Transverse colon (tissue), 4 donors: ENCODE measurements around the gene ITGA1. TPM values are rescaled to one million over a fixed set of nuclear protein-coding genes. Genes with fewer than 3 reads are reported as not detected.

ENCODE experiments used
- DNase-seq: peaks from one replicate; pipeline ENCODE4 v3.0.0-alpha.2; 2019
- H3K27ac ChIP-seq, 4 donors: fragments of 200-600 bp; sonication (generic); 2 replicates each; pipeline ENCODE4 v1.5.1; 2016 to 2018; ENCODE audit warnings: inconsistent platforms in 4 of 4
- H3K27me3 ChIP-seq: fragments of 200-600 bp; sonication (generic); 2 replicates; pipeline ENCODE4 v1.5.1; 2017; ENCODE audit warnings: inconsistent platforms
- H3K36me3 ChIP-seq, 4 donors: fragments of 200-600 bp; sonication (generic); 2 replicates each; pipeline ENCODE4 v1.5.1; 2017 to 2019; ENCODE audit warnings: inconsistent platforms in 4 of 4
- H3K4me1 ChIP-seq, 4 donors: fragments of 200-600 bp; sonication (generic); 2 replicates each; pipeline ENCODE4 v1.5.1; 2017 to 2020; ENCODE audit warnings: inconsistent platforms in 4 of 4
- H3K4me3 ChIP-seq, 4 donors: fragments of 200-600 bp; sonication (generic); 1 replicate in 1 of 4; 2 replicates in 3 of 4; pipeline versions ENCODE4 v1.5.1 to v1.6.1; 2017 to 2019; ENCODE audit warnings: inconsistent platforms in 4 of 4
- H3K9me3 ChIP-seq, 2 donors: fragments of 200-600 bp; sonication (generic); 2 replicates each; pipeline ENCODE4 v1.5.1; 2017 to 2019; ENCODE audit warnings: inconsistent platforms in 2 of 2
- CTCF ChIP-seq, 5 experiments: fragments of 200-600 bp in 3 of 5; fragments of 450-650 bp in 2 of 5; sonication (generic) in 3 of 5; IDR thresholded peaks; 1 replicate in 2 of 5; 2 replicates in 3 of 5; pipeline ENCODE4 v1.5.1; 2016 to 2017; ENCODE audit warnings: antibody characterized with exemption in 5 of 5, inconsistent platforms in 3 of 5, mild to moderate bottlenecking in 2 of 5, moderate library complexity in 1 of 5
- EP300 ChIP-seq: sonication (generic); formaldehyde crosslinking; IDR thresholded peaks from one replicate; pipeline ENCODE4 v1.6.1; 2017; ENCODE audit warnings: antibody characterized with exemption, low read depth
- POLR2A ChIP-seq: fragments of 450-650 bp; IDR thresholded peaks from one replicate; pipeline ENCODE4 v1.6.1; 2016; ENCODE audit warnings: antibody characterized with exemption, mild to moderate bottlenecking, moderate library complexity
- POLR2AphosphoS5 ChIP-seq, 3 donors: sonication (generic); formaldehyde crosslinking; IDR thresholded peaks; one replicate each; pipeline ENCODE4 v1.6.1; 2016; ENCODE audit warnings: antibody characterized with exemption in 3 of 3
- WGBS, 2 donors: methylation state at CpG; one replicate each; pipeline ENCODE4 v1.1.5; 2018; ENCODE audit warnings: low coverage in 1 of 2; 5-methylcytosine and 5-hydroxymethylcytosine counted together
- in situ Hi-C, 4 donors: fragments of 200-750 bp; cut with MboI; loops; one replicate each; pipeline versions ENCODE4 v1.15.0 to v1.15.1; 2017; ENCODE audit warnings: low sequenced_read_pairs in 3 of 4, low pct_ligation_motif_present in 1 of 4, low pct_unique_long_range_greater_than_20kb in 1 of 4
- intact Hi-C: fragments of 100-400 bp; cut with DNase I; formaldehyde crosslinking; loops from one replicate; pipeline ENCODE4 v1.15.1; 2023; ENCODE audit warnings: low total_unique reads
- total RNA-seq, 4 donors: library from RNA; depleted of rRNA; stranded (reverse); fragments of >200 nt; gene quantifications; one replicate each; pipeline ENCODE4 v1.1.0, GENCODE V29; 2016

ITGA1 gene
- total RNA-seq, 4 donors from 2014 or later: 42.6 to 83.2 (median 48.0) TPM

- H3K4me1 ChIP-seq: peaks cover 5 to 78% (median 34%) of the 10 kb centered on the region in 4 donors
- peak overlapping the region; percentile 51 to 98 (median 82) for H3K27ac ChIP-seq
- no peak for DNase-seq
- no peaks in the 10 kb centered on the region for H3K27me3 ChIP-seq
- no peaks in the 10 kb centered on the region for H3K36me3 ChIP-seq
- WGBS, 2 donors: 56 to 67% methylated on average over 1 to 2 of the region's 2 CpGs
- in situ Hi-C loops: no loop called here
- intact Hi-C loops: no loop called here
- TF ChIP-seq CTCF (IDR thresholded peaks at IDR 0.05): no peak
- TF ChIP-seq POLR2AphosphoS5 (IDR thresholded peaks at IDR 0.05): peak; percentile 37 to 68 (median 65)
- H3K9me3 ChIP-seq: no peaks in the 10 kb centered on the region
- no peak overlapping the region for H3K4me3 ChIP-seq
These were observed 20.7 kb downstream of the ITGA1 start for GRCh38 chr5:52808316-52808901.

- 30 to 50% methylated on average over 1 of the region's 1 CpG for WGBS, 2 donors
- TF ChIP-seq POLR2AphosphoS5 (IDR thresholded peaks at IDR 0.05) (no peak), EP300 (no peak), POLR2A (no peak), CTCF (IDR thresholded peaks at IDR 0.05) (no peak)
- peaks cover 5 to 77% (median 30%) of the 10 kb centered on the region in 4 donors for H3K4me1 ChIP-seq
- H3K36me3 ChIP-seq: no peaks in the 10 kb centered on the region
- no peaks in the 10 kb centered on the region for H3K27me3 ChIP-seq
- no peak for DNase-seq
- H3K4me3 ChIP-seq: no peak overlapping the region
- intact Hi-C loops (no loop called here), in situ Hi-C loops (no loop called here)
- peak overlapping the region; percentile 51 to 98 (median 82) for H3K27ac ChIP-seq
- no peaks in the 10 kb centered on the region for H3K9me3 ChIP-seq
These were observed 22.2 kb downstream of the ITGA1 start for GRCh38 chr5:52809884-52810283.

- Histone ChIP-seq H3K36me3 (no peaks in the 10 kb centered on the region), H3K27me3 (no peaks in the 10 kb centered on the region), H3K9me3 (no peaks in the 10 kb centered on the region), H3K4me1 (peaks cover 5 to 77% (median 34%) of the 10 kb centered on the region in 4 donors), H3K27ac (peak overlapping the region; percentile 51 to 98 (median 82)), H3K4me3 (no peak overlapping the region)
- DNase-seq: no peak
- 43 to 93% methylated on average over 1 of the region's 1 CpG for WGBS, 2 donors
- intact Hi-C loops: no loop called here
- TF ChIP-seq CTCF (IDR thresholded peaks at IDR 0.05) (no peak), POLR2A (no peak), POLR2AphosphoS5 (IDR thresholded peaks at IDR 0.05) (no peak), EP300 (no peak)
- in situ Hi-C loops: no loop called here
These were observed 22.7 kb downstream of the ITGA1 start for GRCh38 chr5:52810426-52810825.

GRCh38 chr5:52811067-52811749, 23.5 kb downstream of the ITGA1 start:
- Histone ChIP-seq H3K4me1 (peaks cover 5 to 74% (median 34%) of the 10 kb centered on the region in 4 donors), H3K27ac (peak overlapping the region; percentile 23 to 91 (median 62)), H3K9me3 (no peaks in the 10 kb centered on the region), H3K36me3 (no peaks in the 10 kb centered on the region), H3K4me3 (no peak overlapping the region), H3K27me3 (no peaks in the 10 kb centered on the region)
- DNase-seq: no peak
- TF ChIP-seq POLR2A (no peak), EP300 (no peak), POLR2AphosphoS5 (IDR thresholded peaks at IDR 0.05) (peak in 1 of 3 donors; percentile 15), CTCF (IDR thresholded peaks at IDR 0.05) (no peak)
- in situ Hi-C loops: no loop called here
- WGBS, 2 donors: 62 to 72% methylated on average over 3 of the region's 3 CpGs
- intact Hi-C loops: no loop called here
